ENCODE data around the gene TSSK2. TPM values are rescaled to one million over a fixed set of nuclear protein-coding genes. Genes with fewer than 3 reads are reported as not detected.

TSSK2 gene
- total and polyA plus RNA-seq, 2 donors (not counting 3 experiments of a cell fraction or from before 2014, with no cell fraction given): not detected

DNA sequence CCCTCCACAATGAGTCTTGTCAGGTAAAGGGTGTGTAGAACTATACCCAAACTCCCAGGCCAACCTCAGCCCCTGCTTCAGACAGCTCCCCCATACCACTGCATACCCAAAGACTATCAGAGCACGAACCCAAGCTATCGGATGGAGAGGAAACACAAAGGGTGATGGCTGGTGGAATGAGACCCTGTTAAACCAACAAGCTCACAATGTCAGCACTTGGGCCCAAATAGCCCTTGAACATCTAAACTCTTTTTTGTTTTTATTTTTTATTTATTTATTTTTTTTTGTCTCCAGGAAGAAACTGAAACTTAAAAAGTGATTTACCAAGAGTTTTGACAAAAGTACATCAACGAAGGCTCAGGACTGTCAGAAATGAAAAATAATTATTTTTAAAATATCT is 19.5 kb upstream of the TSSK2 start:
- H3K4me2 ChIP-seq (ENCODE audit: insufficient read depth, low read length): no peak overlapping the region
- no peak overlapping the region for H2AFZ ChIP-seq (ENCODE audit: low read depth, low read length)
- FAIRE-seq (no peak), DNase-seq (ENCODE audit: low read depth, low spot score) (no peak)
- peaks cover 68% of the 10 kb centered on the region for H3K79me2 ChIP-seq (ENCODE audit: control insufficient read depth, insufficient read depth, low read length)
- BruUV-seq (replicated peaks): no TSS peak
- H3K36me3 ChIP-seq (ENCODE audit: control insufficient read depth in 2 of 2, extremely low read depth in 1 of 2, insufficient read depth in 2 of 2, low read length in 2 of 2): no peaks in the 10 kb centered on the region
- H3K27ac ChIP-seq (ENCODE audit: insufficient read depth, low read depth, low read length): no peak overlapping the region
- peaks cover 3% of the 10 kb centered on the region for H4K20me1 ChIP-seq (replicated peaks; ENCODE audit: control insufficient read depth, extremely low read depth, insufficient read depth, low read length)
- POLR2A ChIA-PET: no interaction called here
- dilution Hi-C loops (cut with MboI; ENCODE audit: extremely low pct_ligation_motif_present, low sequenced_read_pairs) (no loop called here), intact Hi-C loops (cut with micrococcal nuclease) (no loop called here)
- no peaks in the 10 kb centered on the region for H3K27me3 ChIP-seq (ENCODE audit: control insufficient read depth in 2 of 2, insufficient read depth in 2 of 2, low read length in 2 of 2)
- CTCF ChIA-PET: interaction anchor here (1.3 to 1.5 kb wide), 2 partner anchors 33 to 47 kb away, joined by 3 to 4 read pairs; partner anchors contain the start of gene ESS2
- no peaks in the 10 kb centered on the region for H3K9me1 ChIP-seq (replicated peaks; ENCODE audit: control insufficient read depth, extremely low read depth, insufficient read depth, low read length)
- no peaks in the 10 kb centered on the region for H3K9me3 ChIP-seq (replicated peaks; ENCODE audit: control insufficient read depth, insufficient read depth, low read length)
- H3K4me3 ChIP-seq (replicated peaks in 1 of 3; ENCODE audit: insufficient read depth in 1 of 3, low read depth in 1 of 3, low read length in 3 of 3): no peak overlapping the region
- no peaks in the 10 kb centered on the region for H3K4me1 ChIP-seq (ENCODE audit: control insufficient read depth, extremely low read depth, insufficient read depth, low read length)
- H3K9ac ChIP-seq (replicated peaks; ENCODE audit: extremely low read depth, insufficient read depth, low read length): no peak overlapping the region
- TF ChIP-seq GATA2 (IDR thresholded peaks at IDR 0.05; ENCODE audit: insufficient read depth, insufficient read length, low read depth, low read length) (no peak), MYC (IDR thresholded peaks at IDR 0.05; ENCODE audit: low read depth, low read length) (no peak), EZH2 (IDR thresholded peaks at IDR 0.05; ENCODE audit: borderline replicate concordance, low read depth, low read length, severe bottlenecking) (no peak)
- TF ChIP-seq, protein P1, sequence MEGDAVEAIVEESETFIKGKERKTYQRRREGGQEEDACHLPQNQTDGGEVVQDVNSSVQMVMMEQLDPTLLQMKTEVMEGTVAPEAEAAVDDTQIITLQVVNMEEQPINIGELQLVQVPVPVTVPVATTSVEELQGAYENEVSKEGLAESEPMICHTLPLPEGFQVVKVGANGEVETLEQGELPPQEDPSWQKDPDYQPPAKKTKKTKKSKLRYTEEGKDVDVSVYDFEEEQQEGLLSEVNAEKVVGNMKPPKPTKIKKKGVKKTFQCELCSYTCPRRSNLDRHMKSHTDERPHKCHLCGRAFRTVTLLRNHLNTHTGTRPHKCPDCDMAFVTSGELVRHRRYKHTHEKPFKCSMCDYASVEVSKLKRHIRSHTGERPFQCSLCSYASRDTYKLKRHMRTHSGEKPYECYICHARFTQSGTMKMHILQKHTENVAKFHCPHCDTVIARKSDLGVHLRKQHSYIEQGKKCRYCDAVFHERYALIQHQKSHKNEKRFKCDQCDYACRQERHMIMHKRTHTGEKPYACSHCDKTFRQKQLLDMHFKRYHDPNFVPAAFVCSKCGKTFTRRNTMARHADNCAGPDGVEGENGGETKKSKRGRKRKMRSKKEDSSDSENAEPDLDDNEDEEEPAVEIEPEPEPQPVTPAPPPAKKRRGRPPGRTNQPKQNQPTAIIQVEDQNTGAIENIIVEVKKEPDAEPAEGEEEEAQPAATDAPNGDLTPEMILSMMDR (IDR thresholded peaks at IDR 0.05; ENCODE audit: extremely low read depth in 1 of 2, insufficient read depth in 1 of 2, low read depth in 1 of 2, low read length in 2 of 2): no peak
- TF ChIP-seq, protein P2, sequence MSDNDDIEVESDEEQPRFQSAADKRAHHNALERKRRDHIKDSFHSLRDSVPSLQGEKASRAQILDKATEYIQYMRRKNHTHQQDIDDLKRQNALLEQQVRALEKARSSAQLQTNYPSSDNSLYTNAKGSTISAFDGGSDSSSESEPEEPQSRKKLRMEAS (IDR thresholded peaks at IDR 0.05; ENCODE audit: insufficient read depth, insufficient read length): no peak

DNA sequence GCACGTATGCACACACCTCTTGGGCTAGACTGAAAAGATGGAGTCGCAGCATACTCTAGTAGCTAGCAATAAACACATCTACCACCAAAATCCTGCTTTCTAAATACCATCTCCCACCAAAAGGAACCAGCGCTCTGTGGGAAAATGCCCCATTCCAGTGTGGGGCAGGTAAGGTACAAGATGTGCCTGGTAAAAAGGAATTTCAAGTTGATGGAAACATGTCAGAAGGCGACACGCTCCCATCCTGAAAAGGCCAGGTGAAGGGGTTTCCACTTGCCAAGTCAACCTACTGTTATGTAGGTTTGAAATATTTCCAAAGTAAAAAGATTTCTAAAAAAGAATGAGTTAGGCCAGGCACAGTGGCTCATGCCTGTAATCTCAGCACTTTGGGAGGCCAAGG is 17.7 kb upstream of the TSSK2 start:
- Histone ChIP-seq H3K9me3 (replicated peaks; ENCODE audit: control insufficient read depth, insufficient read depth, low read length) (no peaks in the 10 kb centered on the region), H3K4me3 (replicated peaks in 1 of 3; ENCODE audit: insufficient read depth in 1 of 3, low read depth in 1 of 3, low read length in 3 of 3) (no peak overlapping the region), H3K79me2 (ENCODE audit: control insufficient read depth, insufficient read depth, low read length) (peaks cover 67% of the 10 kb centered on the region), H3K4me2 (ENCODE audit: insufficient read depth, low read length) (no peak overlapping the region), H3K4me1 (ENCODE audit: control insufficient read depth, extremely low read depth, insufficient read depth, low read length) (no peaks in the 10 kb centered on the region), H3K9me1 (replicated peaks; ENCODE audit: control insufficient read depth, extremely low read depth, insufficient read depth, low read length) (no peaks in the 10 kb centered on the region), H3K9ac (replicated peaks; ENCODE audit: extremely low read depth, insufficient read depth, low read length) (no peak overlapping the region), H3K27me3 (ENCODE audit: control insufficient read depth in 2 of 2, insufficient read depth in 2 of 2, low read length in 2 of 2) (no peaks in the 10 kb centered on the region), H2AFZ (ENCODE audit: low read depth, low read length) (no peak overlapping the region), H3K27ac (ENCODE audit: insufficient read depth, low read depth, low read length) (no peak overlapping the region), H4K20me1 (replicated peaks; ENCODE audit: control insufficient read depth, extremely low read depth, insufficient read depth, low read length) (no peaks in the 10 kb centered on the region), H3K36me3 (ENCODE audit: control insufficient read depth in 2 of 2, extremely low read depth in 1 of 2, insufficient read depth in 2 of 2, low read length in 2 of 2) (no peaks in the 10 kb centered on the region)
- FAIRE-seq (no peak), DNase-seq (ENCODE audit: low read depth, low spot score) (no peak)
- POLR2A ChIA-PET: no interaction called here
- intact Hi-C loops (cut with micrococcal nuclease) (no loop called here), dilution Hi-C loops (cut with MboI; ENCODE audit: extremely low pct_ligation_motif_present, low sequenced_read_pairs) (no loop called here)
- CTCF ChIA-PET: no interaction called here
- TF ChIP-seq MYC (IDR thresholded peaks at IDR 0.05; ENCODE audit: low read depth, low read length) (no peak), JUN (IDR thresholded peaks at IDR 0.05; ENCODE audit: borderline replicate concordance, insufficient read depth, insufficient read length, low read depth) (no peak), GATA2 (IDR thresholded peaks at IDR 0.05; ENCODE audit: insufficient read depth, insufficient read length, low read depth, low read length) (no peak), EZH2 (IDR thresholded peaks at IDR 0.05; ENCODE audit: borderline replicate concordance, low read depth, low read length, severe bottlenecking) (no peak), POLR2AphosphoS5 (IDR thresholded peaks at IDR 0.05; ENCODE audit: insufficient read depth, low read depth, low read length) (no peak), FOS (IDR thresholded peaks at IDR 0.05; ENCODE audit: borderline replicate concordance, insufficient read depth, low read length) (no peak), POLR2A (IDR thresholded peaks at IDR 0.05; ENCODE audit: low read depth, low read length) (no peak)
- TF ChIP-seq, protein P2 (IDR thresholded peaks at IDR 0.05; ENCODE audit: insufficient read depth, insufficient read length): no peak
- BruUV-seq (replicated peaks): no TSS peak
